BLaER1 treated with 17β-estradiol and CSF1 and Interleukin-3, amounts not matched to agents 10 nM and 100 nM (cell line): ENCODE data around the gene CDK3.
A peak's percentile ranks its signal among the peaks of the same experiment; 100 is the strongest.

Experiments
- H3K27ac ChIP-seq, 11 experiments: shearing (Covaris generic); formaldehyde crosslinking; 2 replicates each; pipeline ENCODE4 v1.8.1; 2022
- H3K27me3 ChIP-seq, 11 experiments: shearing (Covaris generic); formaldehyde crosslinking; 2 replicates each; pipeline ENCODE4 v1.8.1; 2022
- H3K36me3 ChIP-seq, 11 experiments: shearing (Covaris generic); formaldehyde crosslinking; 2 replicates each; pipeline ENCODE4 v1.8.1; 2022
- H3K4me1 ChIP-seq, 10 experiments: shearing (Covaris generic); formaldehyde crosslinking; 2 replicates each; pipeline ENCODE4 v1.8.1; 2022
- H3K4me2 ChIP-seq, 11 experiments: shearing (Covaris generic); formaldehyde crosslinking; 2 replicates each; pipeline ENCODE4 v1.8.1; 2022
- H3K4me3 ChIP-seq, 10 experiments: shearing (Covaris generic); formaldehyde crosslinking; 2 replicates each; pipeline ENCODE4 v1.8.1; 2022
- H3K9ac ChIP-seq, 11 experiments: shearing (Covaris generic); formaldehyde crosslinking; 2 replicates each; pipeline ENCODE4 v1.8.1; 2022
- H3K9me3 ChIP-seq, 11 experiments: shearing (Covaris generic); formaldehyde crosslinking; replicated peaks in 1 of 11; 2 replicates each; pipeline ENCODE4 v1.8.1; 2022
- H4K20me1 ChIP-seq, 11 experiments: shearing (Covaris generic); formaldehyde crosslinking; 2 replicates each; pipeline ENCODE4 v1.8.1; 2022
- Cebpa-rat ChIP-seq, 11 experiments: shearing (Covaris generic); IDR thresholded peaks; 2 replicates each; pipeline ENCODE4 v1.8.1; 2022

CDK3 gene

DNA sequence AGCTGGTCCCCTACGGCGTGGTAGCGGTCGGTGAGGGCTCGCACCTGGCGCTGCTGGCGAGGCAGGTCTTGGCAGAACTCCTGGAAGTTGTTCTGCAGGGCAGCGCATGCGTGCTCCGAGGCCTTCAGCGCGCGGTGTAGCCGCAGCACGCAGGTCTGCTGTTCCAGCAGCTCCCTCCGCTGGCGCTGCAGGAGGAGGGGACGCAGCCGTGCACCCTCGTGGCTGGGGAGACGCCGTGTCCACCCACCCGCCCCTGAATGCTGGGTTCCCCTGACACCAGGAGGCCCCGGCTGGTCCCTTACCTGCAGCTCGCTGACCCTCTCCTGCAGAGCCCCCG lies 14.2 kb downstream of the CDK3 start:
- Histone ChIP-seq H3K4me3 (no peak overlapping the region), H4K20me1 (no peaks in the 10 kb centered on the region), H3K4me1 (peaks cover 0 to 39% (median 14%) of the 10 kb centered on the region in 10 experiments; a peak in 15 of 20 replicates), H3K27me3 (no peaks in the 10 kb centered on the region), H3K36me3 (no peaks in the 10 kb centered on the region), H3K4me2 (0 out of 22 replicates have a peak overlapping the region, but pooled peaks of 1 of the 11 experiments have one; percentile 32), H3K9ac (no peak overlapping the region; a peak in 1 of 22 replicates), H3K27ac (no peak overlapping the region), H3K9me3 (no peaks in the 10 kb centered on the region)
- TF ChIP-seq Cebpa-rat (IDR thresholded peaks at IDR 0.05): no peak

DNA sequence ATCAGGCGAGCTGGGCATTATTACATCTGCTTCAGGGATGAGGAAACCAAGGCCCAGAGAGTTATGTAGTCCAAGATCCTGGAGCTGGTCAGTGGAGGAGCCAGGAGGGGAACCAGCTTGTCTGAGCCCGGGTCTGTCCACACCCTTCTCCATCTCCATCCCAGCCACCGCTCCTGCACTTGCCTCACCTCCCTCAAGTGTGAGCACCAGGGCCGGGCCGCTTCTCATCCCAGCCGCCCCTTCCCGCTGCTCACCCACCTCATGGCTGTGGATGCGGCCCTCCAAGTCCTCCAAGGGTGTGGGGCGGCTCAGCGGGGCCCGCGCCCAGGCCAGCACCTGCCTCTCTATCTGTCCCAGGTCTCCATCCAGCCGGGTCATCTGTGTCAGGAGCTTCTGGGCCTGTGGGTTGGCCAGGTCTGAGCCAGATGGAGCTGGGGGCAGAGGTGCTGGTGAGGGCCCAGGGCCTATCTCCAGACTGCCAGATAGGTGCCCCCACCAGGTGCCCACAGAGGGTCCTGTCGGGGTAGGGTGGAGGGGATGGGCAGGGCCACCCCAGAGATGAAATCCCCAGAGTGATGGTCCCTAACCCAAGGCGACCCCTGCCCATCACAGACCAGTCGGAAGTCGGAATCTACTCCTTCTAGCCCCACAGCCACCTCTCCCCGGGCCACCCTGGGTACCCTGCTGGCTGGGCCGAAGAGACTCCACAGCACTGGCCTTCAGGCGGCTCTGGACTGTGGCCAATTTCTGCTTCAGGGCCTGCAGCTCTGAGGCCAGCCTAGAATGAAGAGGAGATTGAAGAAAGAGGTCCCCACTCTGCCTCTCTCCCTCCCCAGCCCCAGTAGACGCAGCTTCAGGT lies 17.1 kb downstream of the CDK3 start:
- H3K4me1 ChIP-seq: peaks cover 0 to 46% (median 14%) of the 10 kb centered on the region in 10 experiments; a peak in 12 of 20 replicates
- H3K4me3 ChIP-seq: no peak overlapping the region
- H3K4me2 ChIP-seq: no peak overlapping the region
- H3K36me3 ChIP-seq: no peaks in the 10 kb centered on the region
- no peak overlapping the region for H3K9ac ChIP-seq
- TF ChIP-seq Cebpa-rat (IDR thresholded peaks at IDR 0.05): no peak
- 0 out of 22 replicates have a peak, but pooled peaks cover 0 to 3% (median 0%) of the 10 kb centered on the region in 11 experiments for H3K27me3 ChIP-seq
- no peaks in the 10 kb centered on the region for H4K20me1 ChIP-seq
- H3K27ac ChIP-seq: no peak overlapping the region
- H3K9me3 ChIP-seq: no peaks in the 10 kb centered on the region

DNA sequence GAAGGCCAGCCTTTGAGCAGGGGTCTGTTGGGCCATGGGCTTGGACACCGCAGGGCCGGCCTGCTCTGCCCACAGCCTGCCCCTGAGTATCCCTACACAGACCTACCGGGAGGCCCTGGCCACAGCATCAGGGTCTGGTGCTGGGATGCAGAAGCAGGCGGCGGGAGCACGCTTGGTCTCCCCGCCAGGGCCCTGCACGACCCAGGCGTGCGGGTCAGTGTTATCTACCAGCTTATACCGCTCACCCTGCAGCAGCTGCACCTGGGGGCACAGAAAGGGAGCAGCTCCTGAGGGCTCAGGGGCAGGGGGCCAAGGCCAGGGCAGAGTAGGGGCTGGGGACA lies 17.7 kb downstream of the CDK3 start:
- Histone ChIP-seq H3K4me3 (no peak overlapping the region), H3K27ac (no peak overlapping the region), H4K20me1 (no peaks in the 10 kb centered on the region), H3K9ac (no peak overlapping the region), H3K27me3 (0 out of 22 replicates have a peak, but pooled peaks cover 0 to 3% (median 0%) of the 10 kb centered on the region in 11 experiments), H3K4me2 (no peak overlapping the region), H3K36me3 (no peaks in the 10 kb centered on the region), H3K9me3 (no peaks in the 10 kb centered on the region), H3K4me1 (peaks cover 0 to 46% (median 14%) of the 10 kb centered on the region in 10 experiments; a peak in 12 of 20 replicates)
- TF ChIP-seq Cebpa-rat (IDR thresholded peaks at IDR 0.05): no peak

DNA sequence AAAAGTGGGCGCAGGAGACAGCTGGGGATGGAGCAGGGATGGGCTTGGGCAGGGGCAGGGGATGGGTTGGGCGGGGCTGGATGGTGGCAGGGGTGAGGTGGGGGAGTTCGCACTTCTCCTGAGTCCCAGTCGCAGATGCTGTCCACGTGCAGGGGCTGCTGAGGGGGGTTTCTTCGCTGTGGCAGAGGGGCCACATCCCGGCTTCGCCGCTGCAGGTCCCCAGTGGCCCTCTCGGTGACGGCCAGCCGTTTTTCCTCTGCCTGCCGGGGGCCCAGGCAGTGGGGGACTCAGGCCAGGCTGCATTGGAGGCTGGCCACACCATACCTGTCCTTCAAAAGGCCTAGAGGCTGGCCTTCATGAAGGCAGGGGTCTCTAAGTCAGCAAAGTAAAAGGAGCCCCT lies 18.1 kb downstream of the CDK3 start:
- Histone ChIP-seq H3K36me3 (no peaks in the 10 kb centered on the region), H3K4me2 (no peak overlapping the region), H4K20me1 (no peaks in the 10 kb centered on the region), H3K9me3 (no peaks in the 10 kb centered on the region), H3K27ac (no peak overlapping the region), H3K4me3 (no peak overlapping the region), H3K4me1 (peaks cover 0 to 44% (median 14%) of the 10 kb centered on the region in 10 experiments; a peak in 12 of 20 replicates), H3K27me3 (0 out of 22 replicates have a peak, but pooled peaks cover 0 to 3% (median 0%) of the 10 kb centered on the region in 11 experiments), H3K9ac (no peak overlapping the region)
- no peak for TF ChIP-seq Cebpa-rat (IDR thresholded peaks at IDR 0.05)

DNA sequence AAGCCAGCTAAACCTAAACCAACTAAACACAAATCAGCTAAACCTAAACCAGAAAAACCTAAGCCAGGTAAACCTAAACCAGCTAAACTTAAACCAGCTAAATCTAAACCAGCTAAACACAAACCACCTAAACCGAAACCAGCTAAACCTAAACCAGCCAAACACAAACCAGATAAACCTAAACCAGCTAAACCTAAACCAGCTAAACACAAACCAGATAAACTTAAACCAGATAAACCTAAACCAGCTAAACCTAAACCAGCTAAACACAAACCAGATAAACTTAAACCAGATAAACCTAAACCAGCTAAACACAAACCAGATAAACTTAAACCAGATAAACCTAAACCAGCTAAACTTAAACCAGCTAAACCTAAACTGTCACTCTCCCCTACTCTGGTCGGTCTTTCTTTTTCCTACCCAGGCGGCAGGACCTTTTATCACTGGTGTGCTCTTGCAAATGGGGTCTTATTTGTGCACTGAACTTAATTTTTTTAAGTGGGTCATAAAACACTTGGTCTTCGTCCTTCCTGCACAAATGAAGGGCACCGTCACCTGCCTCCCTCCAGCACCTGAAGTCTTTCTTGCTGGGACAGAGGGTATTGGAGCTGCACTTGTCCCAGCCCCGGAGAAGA lies 19.3 kb downstream of the CDK3 start:
- peak overlapping the region in 3 of 11 experiments; percentile 35 to 56 (median 41); a peak in 4 of 22 replicates for H3K4me2 ChIP-seq
- H3K27ac ChIP-seq: no peak overlapping the region
- H3K9me3 ChIP-seq: no peaks in the 10 kb centered on the region
- H4K20me1 ChIP-seq: no peaks in the 10 kb centered on the region
- H3K9ac ChIP-seq: no peak overlapping the region
- no peak for TF ChIP-seq Cebpa-rat (IDR thresholded peaks at IDR 0.05)
- no peaks in the 10 kb centered on the region for H3K36me3 ChIP-seq
- peaks cover 0 to 33% (median 10%) of the 10 kb centered on the region in 10 experiments; a peak in 11 of 20 replicates for H3K4me1 ChIP-seq
- H3K27me3 ChIP-seq: 0 out of 22 replicates have a peak, but pooled peaks cover 0 to 3% (median 0%) of the 10 kb centered on the region in 11 experiments
- no peak overlapping the region for H3K4me3 ChIP-seq

DNA sequence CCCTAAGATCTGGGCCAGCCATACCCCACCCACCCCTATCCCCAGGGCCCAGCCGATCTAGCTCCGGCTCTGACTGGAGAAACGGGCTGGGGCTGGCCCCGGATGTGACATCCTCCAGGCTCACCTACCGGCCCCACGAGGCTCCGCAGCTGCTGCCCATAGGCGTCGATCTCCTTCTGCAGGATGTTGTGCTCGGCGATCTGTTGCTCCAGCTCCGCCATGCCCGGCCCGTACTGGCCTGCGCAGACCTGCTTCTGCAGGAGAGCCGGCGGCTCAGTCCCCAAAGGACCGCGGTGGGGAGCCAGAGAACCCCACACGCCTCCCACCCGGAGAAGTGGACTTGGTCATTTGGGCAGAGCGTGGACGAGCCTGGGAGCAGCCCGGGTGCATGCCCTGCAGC lies 21.6 kb downstream of the CDK3 start:
- Histone ChIP-seq H3K27ac (no peak overlapping the region), H3K9ac (no peak overlapping the region), H3K36me3 (no peaks in the 10 kb centered on the region), H3K27me3 (0 out of 22 replicates have a peak, but pooled peaks cover 0 to 3% (median 0%) of the 10 kb centered on the region in 11 experiments), H3K9me3 (no peaks in the 10 kb centered on the region), H4K20me1 (no peaks in the 10 kb centered on the region), H3K4me3 (no peak overlapping the region), H3K4me1 (peaks cover 0 to 29% (median 11%) of the 10 kb centered on the region in 10 experiments; a peak in 12 of 20 replicates), H3K4me2 (peak overlapping the region in 1 of 11 experiments; percentile 24; a peak in 2 of 22 replicates)
- no peak for TF ChIP-seq Cebpa-rat (IDR thresholded peaks at IDR 0.05)

DNA sequence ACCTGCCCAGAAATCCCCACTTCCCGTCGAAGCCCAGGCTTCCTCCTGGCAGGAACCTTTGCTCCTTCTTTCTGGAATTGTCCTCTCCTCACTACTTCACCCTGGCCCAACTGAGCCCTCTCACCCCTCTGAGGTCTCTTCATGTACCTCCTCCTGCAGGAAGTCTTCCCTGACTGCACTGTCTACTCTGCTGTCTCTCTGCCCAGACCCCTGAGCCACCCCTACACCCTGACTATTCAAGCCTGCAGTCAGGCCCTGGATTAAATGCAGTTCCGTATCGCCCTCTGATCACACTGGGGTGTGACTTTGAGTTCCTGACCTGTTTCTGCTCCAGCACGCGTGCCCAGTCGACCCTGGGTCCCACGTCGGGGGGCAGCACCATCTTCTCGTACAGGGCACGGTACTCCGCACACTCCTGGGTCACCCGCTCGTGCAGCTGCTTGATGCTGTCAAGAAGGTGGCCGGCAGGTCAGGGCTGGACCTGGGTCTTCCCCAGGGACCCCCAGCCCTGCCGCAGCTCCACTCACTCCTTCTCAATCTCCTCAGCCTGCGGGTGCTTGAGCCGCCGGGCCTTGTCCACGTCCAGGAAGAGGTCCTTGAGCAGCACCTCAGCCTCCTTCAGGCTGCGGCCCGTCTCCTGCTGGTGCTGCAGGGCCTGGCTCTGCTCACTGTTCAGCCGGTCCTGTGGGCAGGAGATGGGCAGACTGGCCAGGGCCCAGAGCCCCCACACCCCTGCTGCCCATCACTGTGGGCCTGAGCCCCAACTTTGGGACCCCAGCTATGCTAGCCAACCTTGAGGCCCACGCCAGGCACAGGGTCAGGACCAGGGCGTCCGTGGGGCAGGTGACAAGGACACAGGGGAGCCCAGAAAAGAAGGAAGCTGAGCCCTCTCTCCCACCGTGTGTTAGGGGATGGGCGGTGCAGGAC lies 22.6 kb downstream of the CDK3 start:
- H3K36me3 ChIP-seq: no peaks in the 10 kb centered on the region
- no peak for TF ChIP-seq Cebpa-rat (IDR thresholded peaks at IDR 0.05)
- H3K9ac ChIP-seq: no peak overlapping the region
- H3K9me3 ChIP-seq: no peaks in the 10 kb centered on the region
- H3K4me2 ChIP-seq: no peak overlapping the region
- no peaks in the 10 kb centered on the region for H4K20me1 ChIP-seq
- peaks cover 0 to 38% (median 16%) of the 10 kb centered on the region in 10 experiments; a peak in 12 of 20 replicates for H3K4me1 ChIP-seq
- H3K4me3 ChIP-seq: no peak overlapping the region
- H3K27me3 ChIP-seq: 0 out of 22 replicates have a peak, but pooled peaks cover 0 to 3% (median 0%) of the 10 kb centered on the region in 11 experiments
- no peak overlapping the region for H3K27ac ChIP-seq

DNA sequence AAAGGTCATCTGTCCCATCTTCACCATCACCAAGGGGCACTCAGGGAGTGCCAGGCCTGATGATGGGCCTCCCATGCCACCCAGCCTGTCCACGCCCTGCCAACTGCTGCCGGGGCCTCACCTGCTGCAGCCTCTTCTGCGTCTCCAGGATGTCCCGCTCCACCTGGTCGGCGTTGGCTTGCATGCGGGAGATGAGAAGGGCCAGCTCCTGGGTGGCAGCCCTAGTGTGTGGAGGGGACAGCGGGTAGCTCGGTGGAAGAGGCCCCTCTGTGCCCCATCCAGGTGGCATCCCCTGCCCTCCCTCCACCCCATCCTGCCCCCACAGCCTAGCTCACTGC lies 23.2 kb downstream of the CDK3 start:
- TF ChIP-seq Cebpa-rat (IDR thresholded peaks at IDR 0.05): no peak
- H3K9ac ChIP-seq: no peak overlapping the region
- H3K4me2 ChIP-seq: no peak overlapping the region
- peaks cover 0 to 44% (median 22%) of the 10 kb centered on the region in 10 experiments; a peak in 15 of 20 replicates for H3K4me1 ChIP-seq
- H3K36me3 ChIP-seq: no peaks in the 10 kb centered on the region
- no peak overlapping the region for H3K4me3 ChIP-seq
- 0 out of 22 replicates have a peak, but pooled peaks cover 0 to 3% (median 0%) of the 10 kb centered on the region in 11 experiments for H3K27me3 ChIP-seq
- H4K20me1 ChIP-seq: no peaks in the 10 kb centered on the region
- H3K27ac ChIP-seq: no peak overlapping the region
- H3K9me3 ChIP-seq: no peaks in the 10 kb centered on the region
